Measurements from ENCODE around the gene KCNK3. TPM values are rescaled to one million over a fixed set of nuclear protein-coding genes. Genes with fewer than 3 reads are reported as not detected.

KCNK3 gene
- total and polyA plus RNA-seq, 4 donors, result 6.7 to 29.9 (median 20.0) TPM

GRCh38 chr2:26651799-26652198, 40.7 kb upstream of the KCNK3 start:
- TF ChIP-seq CTCF (IDR thresholded peaks at IDR 0.05; ENCODE audit: control extremely low read depth, extremely low read depth), result no peak
- no peak overlapping the region for H3K4me3 ChIP-seq
- no peaks in the 10 kb centered on the region for H3K36me3 ChIP-seq (ENCODE audit: control insufficient read depth in 4 of 4, insufficient read depth in 4 of 4, low read length in 4 of 4)
- ATAC-seq (ENCODE audit: insufficient read depth, low FRiP score), result no peak
- no peaks in the 10 kb centered on the region for H3K27me3 ChIP-seq (ENCODE audit: control insufficient read depth in 3 of 3, insufficient read depth in 3 of 3, low read length in 2 of 3)
- 75 to 77% methylated on average over 7 of the region's 7 CpGs for WGBS, 2 donors
- H3K9ac ChIP-seq (ENCODE audit: insufficient read depth in 1 of 2, low read length in 2 of 2), result peak overlapping the region in 1 of 2 donors; percentile 36
- peaks cover 0 to 62% (median 12%) of the 10 kb centered on the region in 5 donors for H3K4me1 ChIP-seq (ENCODE audit: control insufficient read depth in 5 of 5, insufficient read depth in 5 of 5, low read length in 5 of 5)
- no peak overlapping the region for H3K27ac ChIP-seq (ENCODE audit: low read depth in 1 of 2, low read length in 1 of 2)
- DNase-seq, result peak in 1 of 3 donors; percentile 55
- H3K9me3 ChIP-seq (ENCODE audit: control insufficient read depth in 4 of 4, insufficient read depth in 3 of 4, low read length in 3 of 4), result no peaks in the 10 kb centered on the region

DNA sequence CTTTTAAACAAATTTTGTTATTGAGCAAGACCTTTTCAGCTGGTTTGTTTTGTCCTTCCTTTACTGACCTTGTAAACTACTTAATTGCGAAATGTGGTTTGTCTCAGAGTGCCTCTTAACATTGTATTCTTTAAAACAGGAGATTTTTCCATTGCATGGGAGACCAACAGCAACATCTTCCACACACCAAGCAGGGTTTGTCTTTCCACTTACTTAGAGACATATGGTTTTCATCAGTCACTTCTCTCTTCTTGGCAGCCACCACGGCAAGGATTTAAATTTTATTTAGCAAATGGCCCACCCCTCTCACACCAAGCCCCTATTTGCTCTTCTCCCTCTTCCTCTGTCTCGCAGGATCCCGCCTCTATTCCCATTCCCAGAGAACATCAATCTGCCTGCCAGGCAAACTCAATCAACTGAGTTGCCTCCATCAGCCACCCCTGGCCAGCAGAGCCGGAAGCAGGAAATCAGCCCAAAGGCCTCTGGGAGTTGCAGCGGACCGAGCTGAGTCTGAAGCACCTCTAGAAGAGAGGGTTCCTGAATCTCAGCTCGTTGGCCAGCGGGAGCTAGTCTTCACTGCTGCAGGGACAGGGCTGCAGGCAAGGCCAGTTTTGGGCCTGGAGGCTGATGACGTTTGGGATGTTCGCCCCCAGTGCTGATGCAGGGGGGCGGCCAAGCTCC, 40.0 kb upstream of the KCNK3 start:
- H3K27ac ChIP-seq (ENCODE audit: low read depth in 1 of 2, low read length in 1 of 2), result peak overlapping the region in 1 of 2 donors; percentile 55
- ATAC-seq (ENCODE audit: insufficient read depth, low FRiP score), result no peak

GRCh38 chr2:26653207-26654060, 39.1 kb upstream of the KCNK3 start:
- Histone ChIP-seq H3K27ac (ENCODE audit: low read depth in 1 of 2, low read length in 1 of 2) (peak overlapping the region in 1 of 2 donors; percentile 55), H3K9ac (ENCODE audit: insufficient read depth in 1 of 2, low read length in 2 of 2) (peak overlapping the region in 1 of 2 donors; percentile 35), H3K9me3 (ENCODE audit: control insufficient read depth in 4 of 4, insufficient read depth in 3 of 4, low read length in 3 of 4) (no peaks in the 10 kb centered on the region), H3K4me1 (ENCODE audit: control insufficient read depth in 5 of 5, insufficient read depth in 5 of 5, low read length in 5 of 5) (peaks cover 0 to 55% (median 12%) of the 10 kb centered on the region in 5 donors), H3K4me3 (no peak overlapping the region), H3K27me3 (ENCODE audit: control insufficient read depth in 3 of 3, insufficient read depth in 3 of 3, low read length in 2 of 3) (peaks cover 0 to 3% (median 0%) of the 10 kb centered on the region in 3 donors), H3K36me3 (ENCODE audit: control insufficient read depth in 4 of 4, insufficient read depth in 4 of 4, low read length in 4 of 4) (no peaks in the 10 kb centered on the region)
- WGBS, 2 donors, result 80 to 85% methylated on average over 13 of the region's 13 CpGs
- TF ChIP-seq CTCF (IDR thresholded peaks at IDR 0.05; ENCODE audit: control extremely low read depth, extremely low read depth), result no peak
- no peak for ATAC-seq (ENCODE audit: insufficient read depth, low FRiP score)
- peak; percentile 37 to 64 (median 49) for DNase-seq

More for the DNA sequence above, 40.0 kb upstream of the KCNK3 start:
- no peak for TF ChIP-seq CTCF (IDR thresholded peaks at IDR 0.05; ENCODE audit: control extremely low read depth, extremely low read depth)
- Histone ChIP-seq H3K9ac (ENCODE audit: insufficient read depth in 1 of 2, low read length in 2 of 2) (peak overlapping the region in 1 of 2 donors; percentile 35), H3K27me3 (ENCODE audit: control insufficient read depth in 3 of 3, insufficient read depth in 3 of 3, low read length in 2 of 3) (peaks cover 0 to under 1% (median 0%) of the 10 kb centered on the region in 3 donors), H3K4me3 (no peak overlapping the region), H3K9me3 (ENCODE audit: control insufficient read depth in 4 of 4, insufficient read depth in 3 of 4, low read length in 3 of 4) (no peaks in the 10 kb centered on the region), H3K4me1 (ENCODE audit: control insufficient read depth in 5 of 5, insufficient read depth in 5 of 5, low read length in 5 of 5) (peaks cover 0 to 55% (median 12%) of the 10 kb centered on the region in 5 donors), H3K36me3 (ENCODE audit: control insufficient read depth in 4 of 4, insufficient read depth in 4 of 4, low read length in 4 of 4) (no peaks in the 10 kb centered on the region)
- DNase-seq, result peak; percentile 91 to 99 (median 98)
- WGBS, 2 donors, result 58 to 73% methylated on average over 12 of the region's 12 CpGs

Measured in lung (tissue), 12 donors.